Measurements from ENCODE around the gene ABI2.
"Not testable (repeated sequence)": the region's sequence is repeated elsewhere in the genome, so short reads cannot be mapped to it uniquely, and the experiment has no call there.

ABI2 gene

GRCh38 chr2:203327901-203328759, at the start of gene ABI2:
Gene ABI2 (plus strand): TSS chr2:203328394. CDS start chr2:203328515, 121 bp downstream.
- DNase-seq (ENCODE audit: low spot score) = peak; percentile 89

GRCh38 chr2:203279288-203279687, 48.9 kb upstream of the ABI2 start:
- no peak for DNase-seq (ENCODE audit: low spot score)

GRCh38 chr2:203280428-203281064, 47.6 kb upstream of the ABI2 start:
- no peak for DNase-seq (ENCODE audit: low spot score)

GRCh38 chr2:203282101-203282500, 46.1 kb upstream of the ABI2 start:
- no peak for DNase-seq (ENCODE audit: low spot score)

- no peak for DNase-seq (ENCODE audit: low spot score)
These were observed 41.7 kb upstream of the ABI2 start for GRCh38 chr2:203286532-203286931.

- no peak for DNase-seq (ENCODE audit: low spot score)
These were observed 26.5 kb upstream of the ABI2 start for GRCh38 chr2:203301667-203302066.

- not testable (repeated sequence) for DNase-seq (ENCODE audit: low spot score)
These were observed 25.6 kb upstream of the ABI2 start for GRCh38 chr2:203302586-203302985.

GRCh38 chr2:203310688-203311436, 17.3 kb upstream of the ABI2 start:
- DNase-seq (ENCODE audit: low spot score) = no peak

GRCh38 chr2:203326356-203326755, 1.8 kb upstream of the ABI2 start:
- DNase-seq (ENCODE audit: low spot score) = no peak

- DNase-seq (ENCODE audit: low spot score) = no peak
These were observed 653 bp upstream of the ABI2 start for GRCh38 chr2:203327582-203327900.

GRCh38 chr2:203328760-203329540, 756 bp downstream of the ABI2 start:
- peak; percentile 27 for DNase-seq (ENCODE audit: low spot score)

GRCh38 chr2:203330434-203330833, 2.2 kb downstream of the ABI2 start:
- no peak for DNase-seq (ENCODE audit: low spot score)

- no peak for DNase-seq (ENCODE audit: low spot score)
These were observed 10.1 kb downstream of the ABI2 start for GRCh38 chr2:203338322-203338721.

- DNase-seq (ENCODE audit: low spot score) = peak; percentile 45
These were observed 12.7 kb downstream of the ABI2 start for GRCh38 chr2:203340791-203341487.

GRCh38 chr2:203341741-203342310, 13.6 kb downstream of the ABI2 start:
- no peak for DNase-seq (ENCODE audit: low spot score)

- DNase-seq (ENCODE audit: low spot score) = not testable (repeated sequence)
These were observed 14.2 kb downstream of the ABI2 start for GRCh38 chr2:203342374-203342773.

GRCh38 chr2:203344667-203345066, 16.5 kb downstream of the ABI2 start:
- no peak for DNase-seq (ENCODE audit: low spot score)

- DNase-seq (ENCODE audit: low spot score) = no peak
These were observed 18.4 kb downstream of the ABI2 start for GRCh38 chr2:203346612-203347011.

GRCh38 chr2:203347375-203347774, 19.2 kb downstream of the ABI2 start:
- no peak for DNase-seq (ENCODE audit: low spot score)

- no peak for DNase-seq (ENCODE audit: low spot score)
These were observed 24.5 kb downstream of the ABI2 start for GRCh38 chr2:203352604-203353255.

- DNase-seq (ENCODE audit: low spot score) = no peak
These were observed 26.8 kb downstream of the ABI2 start for GRCh38 chr2:203354966-203355365.
